ENCODE data around the gene CMIP.
A peak's percentile ranks its signal among the peaks of the same experiment; 100 is the strongest.
"Not testable (repeated sequence)": the region's sequence is repeated elsewhere in the genome, so short reads cannot be mapped to it uniquely, and the experiment has no call there.

The CMIP gene

GRCh38 chr16:81410643-81411293 is 33.8 kb upstream of the CMIP start:
- Mint-ChIP-seq H3K27ac (no peak overlapping the region), H3K27me3 (peaks cover 47% of the 10 kb centered on the region), H3K4me3 (no peak overlapping the region), H3K36me3 (no peaks in the 10 kb centered on the region), H3K9me3 (no peaks in the 10 kb centered on the region), H3K4me1 (peaks cover 4% of the 10 kb centered on the region)
- CTCF ChIA-PET = no interaction called here
- DNase-seq = no peak

GRCh38 chr16:81413245-81413990 is 31.2 kb upstream of the CMIP start:
- Mint-ChIP-seq H3K36me3 (no peaks in the 10 kb centered on the region), H3K4me1 (peaks cover 4% of the 10 kb centered on the region), H3K9me3 (no peaks in the 10 kb centered on the region), H3K4me3 (no peak overlapping the region), H3K27me3 (peaks cover 48% of the 10 kb centered on the region), H3K27ac (no peak overlapping the region)
- CTCF ChIA-PET = interaction anchor here (0.7 to 1.6 kb wide), 3 partner anchors 10 to 378 kb away, joined by 3 to 6 read pairs (median 3); partner anchors contain the start of gene ATMIN
- DNase-seq = no peak

GRCh38 chr16:81415751-81416150 is 28.9 kb upstream of the CMIP start:
- H3K9me3 Mint-ChIP-seq = no peaks in the 10 kb centered on the region
- H3K36me3 Mint-ChIP-seq = no peaks in the 10 kb centered on the region
- DNase-seq = no peak
- CTCF ChIA-PET = no interaction called here
- peaks cover 4% of the 10 kb centered on the region for H3K4me1 Mint-ChIP-seq
- H3K4me3 Mint-ChIP-seq = no peak overlapping the region
- peaks cover 35% of the 10 kb centered on the region for H3K27me3 Mint-ChIP-seq
- no peak overlapping the region for H3K27ac Mint-ChIP-seq

- no peaks in the 10 kb centered on the region for H3K9me3 Mint-ChIP-seq
- no peak for DNase-seq
- H3K27ac Mint-ChIP-seq = no peak overlapping the region
- H3K4me3 Mint-ChIP-seq = no peak overlapping the region
- no peaks in the 10 kb centered on the region for H3K36me3 Mint-ChIP-seq
- H3K27me3 Mint-ChIP-seq = peaks cover 32% of the 10 kb centered on the region
- peaks cover 4% of the 10 kb centered on the region for H3K4me1 Mint-ChIP-seq
- CTCF ChIA-PET = interaction anchor here (1.2 kb wide), 1 partner anchor 13 kb away, joined by 4 read pairs; no protein-coding TSS in a partner anchor
Measured at GRCh38 chr16:81416749-81417148, 27.9 kb upstream of the CMIP start.

GRCh38 chr16:81417210-81417609 is 27.4 kb upstream of the CMIP start:
- no peak overlapping the region for H3K27ac Mint-ChIP-seq
- H3K9me3 Mint-ChIP-seq = no peaks in the 10 kb centered on the region
- H3K4me3 Mint-ChIP-seq = no peak overlapping the region
- peaks cover 4% of the 10 kb centered on the region for H3K4me1 Mint-ChIP-seq
- H3K36me3 Mint-ChIP-seq = no peaks in the 10 kb centered on the region
- CTCF ChIA-PET = interaction anchor here (1.2 kb wide), 1 partner anchor 13 kb away, joined by 4 read pairs; no protein-coding TSS in a partner anchor
- peaks cover 29% of the 10 kb centered on the region for H3K27me3 Mint-ChIP-seq
- no peak for DNase-seq

GRCh38 chr16:81419806-81420205 is 24.8 kb upstream of the CMIP start:
- CTCF ChIA-PET = interaction anchor here (1.1 to 1.2 kb wide), 2 partner anchors 8 to 11 kb away, joined by 3 to 4 read pairs; no protein-coding TSS in a partner anchor
- H3K4me1 Mint-ChIP-seq = peaks cover 6% of the 10 kb centered on the region
- peaks cover 12% of the 10 kb centered on the region for H3K27me3 Mint-ChIP-seq
- H3K4me3 Mint-ChIP-seq = no peak overlapping the region
- H3K27ac Mint-ChIP-seq = no peak overlapping the region
- no peak for DNase-seq
- H3K9me3 Mint-ChIP-seq = no peaks in the 10 kb centered on the region
- H3K36me3 Mint-ChIP-seq = no peaks in the 10 kb centered on the region

GRCh38 chr16:81421126-81421525 is 23.5 kb upstream of the CMIP start:
- Mint-ChIP-seq H3K4me1 (peaks cover 14% of the 10 kb centered on the region), H3K9me3 (no peaks in the 10 kb centered on the region), H3K36me3 (no peaks in the 10 kb centered on the region), H3K27ac (no peak overlapping the region), H3K4me3 (no peak overlapping the region), H3K27me3 (peaks cover 11% of the 10 kb centered on the region)
- DNase-seq = no peak
- CTCF ChIA-PET = interaction anchor here (0.5 kb wide), 1 partner anchor 31 kb away, joined by 3 read pairs; no protein-coding TSS in a partner anchor

- Mint-ChIP-seq H3K9me3 (no peaks in the 10 kb centered on the region), H3K27ac (no peak overlapping the region), H3K4me1 (peaks cover 14% of the 10 kb centered on the region), H3K27me3 (peaks cover 10% of the 10 kb centered on the region), H3K36me3 (no peaks in the 10 kb centered on the region), H3K4me3 (no peak overlapping the region)
- CTCF ChIA-PET = no interaction called here
- DNase-seq = no peak
Measured at GRCh38 chr16:81421536-81421935, 23.1 kb upstream of the CMIP start.

GRCh38 chr16:81422153-81422552 is 22.5 kb upstream of the CMIP start:
- H3K9me3 Mint-ChIP-seq, H3K27ac Mint-ChIP-seq, H3K27me3 Mint-ChIP-seq, H3K36me3 Mint-ChIP-seq, H3K4me3 Mint-ChIP-seq, CTCF ChIA-PET, DNase-seq: not testable (repeated sequence)
- peaks cover 14% of the 10 kb centered on the region for H3K4me1 Mint-ChIP-seq

GRCh38 chr16:81424771-81425170 is 19.8 kb upstream of the CMIP start:
- Mint-ChIP-seq H3K4me1 (peaks cover 14% of the 10 kb centered on the region), H3K36me3 (no peaks in the 10 kb centered on the region), H3K9me3 (no peaks in the 10 kb centered on the region), H3K27me3 (peaks cover 10% of the 10 kb centered on the region), H3K27ac (no peak overlapping the region), H3K4me3 (no peak overlapping the region)
- DNase-seq = peak; percentile 42
- CTCF ChIA-PET = no interaction called here

GRCh38 chr16:81427219-81427618 is 17.4 kb upstream of the CMIP start:
- H3K27me3 Mint-ChIP-seq = peaks cover 13% of the 10 kb centered on the region

GRCh38 chr16:81429045-81429521 is 15.5 kb upstream of the CMIP start:
- H3K4me3 Mint-ChIP-seq = no peak overlapping the region
- H3K27ac Mint-ChIP-seq = no peak overlapping the region
- peak; percentile 28 for DNase-seq
- H3K27me3 Mint-ChIP-seq = peaks cover 21% of the 10 kb centered on the region
- H3K4me1 Mint-ChIP-seq = peaks cover 14% of the 10 kb centered on the region
- no peaks in the 10 kb centered on the region for H3K9me3 Mint-ChIP-seq
- no peaks in the 10 kb centered on the region for H3K36me3 Mint-ChIP-seq
- CTCF ChIA-PET = interaction anchor here (1.0 to 1.5 kb wide), 3 partner anchors 64 to 295 kb away, joined by 3 to 4 read pairs (median 3); no protein-coding TSS in a partner anchor

More at GRCh38 chr16:81427219-81427618, 17.4 kb upstream of the CMIP start:
- Mint-ChIP-seq H3K27ac (no peak overlapping the region), H3K4me3 (no peak overlapping the region), H3K4me1 (peaks cover 14% of the 10 kb centered on the region), H3K36me3 (no peaks in the 10 kb centered on the region), H3K9me3 (no peaks in the 10 kb centered on the region)
- CTCF ChIA-PET = no interaction called here
- DNase-seq = no peak

GRCh38 chr16:81431554-81432353 is 12.9 kb upstream of the CMIP start:
- no peak for DNase-seq
- no peaks in the 10 kb centered on the region for H3K4me1 Mint-ChIP-seq
- H3K9me3 Mint-ChIP-seq = no peaks in the 10 kb centered on the region
- no peak overlapping the region for H3K27ac Mint-ChIP-seq
- no peak overlapping the region for H3K4me3 Mint-ChIP-seq
- CTCF ChIA-PET = interaction anchor here (0.7 to 1.3 kb wide), 2 partner anchors 12 to 64 kb away, joined by 3 to 4 read pairs; no protein-coding TSS in a partner anchor
- peaks cover 39% of the 10 kb centered on the region for H3K27me3 Mint-ChIP-seq
- no peaks in the 10 kb centered on the region for H3K36me3 Mint-ChIP-seq
